ENCODE results near the gene DAAM1.

The DAAM1 gene

GRCh38 chr14:59314953-59315599 lies 126.6 kb downstream of the DAAM1 start:
- DNase-seq (ENCODE audit: insufficient read length, low spot score) (no peak), FAIRE-seq (no peak)
- no peak for TF ChIP-seq CTCF (IDR thresholded peaks at IDR 0.05; ENCODE audit: insufficient read depth, missing control alignments)

GRCh38 chr14:59316151-59316830 lies 127.8 kb downstream of the DAAM1 start:
- FAIRE-seq (no peak), DNase-seq (ENCODE audit: insufficient read length, low spot score) (no peak)
- no peak for TF ChIP-seq CTCF (IDR thresholded peaks at IDR 0.05; ENCODE audit: insufficient read depth, missing control alignments)

GRCh38 chr14:59317346-59317745 lies 128.9 kb downstream of the DAAM1 start:
- no peak for FAIRE-seq
- no peak for TF ChIP-seq CTCF (IDR thresholded peaks at IDR 0.05; ENCODE audit: insufficient read depth, missing control alignments)
- DNase-seq (ENCODE audit: insufficient read length, low spot score) = no peak

- FAIRE-seq = no peak
- no peak for DNase-seq (ENCODE audit: insufficient read length, low spot score)
- TF ChIP-seq CTCF (IDR thresholded peaks at IDR 0.05; ENCODE audit: insufficient read depth, missing control alignments) = no peak
These were observed 129.5 kb downstream of the DAAM1 start for GRCh38 chr14:59317798-59318505.

- DNase-seq (ENCODE audit: insufficient read length, low spot score) = no peak
- no peak for FAIRE-seq
- no peak for TF ChIP-seq CTCF (IDR thresholded peaks at IDR 0.05; ENCODE audit: insufficient read depth, missing control alignments)
These were observed 130.4 kb downstream of the DAAM1 start for GRCh38 chr14:59318908-59319307.

- FAIRE-seq (no peak), DNase-seq (ENCODE audit: insufficient read length, low spot score) (no peak)
- no peak for TF ChIP-seq CTCF (IDR thresholded peaks at IDR 0.05; ENCODE audit: insufficient read depth, missing control alignments)
These were observed 131.9 kb downstream of the DAAM1 start for GRCh38 chr14:59320361-59320760.

Data from D721Med (cell line).